Measurements from ENCODE around the gene APOL1. TPM values are rescaled to one million over a fixed set of nuclear protein-coding genes. Genes with fewer than 3 reads are reported as not detected.

APOL1 gene, protein sequence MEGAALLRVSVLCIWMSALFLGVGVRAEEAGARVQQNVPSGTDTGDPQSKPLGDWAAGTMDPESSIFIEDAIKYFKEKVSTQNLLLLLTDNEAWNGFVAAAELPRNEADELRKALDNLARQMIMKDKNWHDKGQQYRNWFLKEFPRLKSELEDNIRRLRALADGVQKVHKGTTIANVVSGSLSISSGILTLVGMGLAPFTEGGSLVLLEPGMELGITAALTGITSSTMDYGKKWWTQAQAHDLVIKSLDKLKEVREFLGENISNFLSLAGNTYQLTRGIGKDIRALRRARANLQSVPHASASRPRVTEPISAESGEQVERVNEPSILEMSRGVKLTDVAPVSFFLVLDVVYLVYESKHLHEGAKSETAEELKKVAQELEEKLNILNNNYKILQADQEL
- polyA plus RNA-seq (2012; rRNA removed), result 0.42 and 0.56 TPM in 2 replicates
- polyA plus RNA-seq (2012; cell fraction: cytosol; rRNA removed), result 0.36 and 0.62 TPM in 2 replicates
- polyA plus RNA-seq (2012; cell fraction: nucleus; rRNA removed), result 0.33 and 0.64 TPM in 2 replicates

DNA sequence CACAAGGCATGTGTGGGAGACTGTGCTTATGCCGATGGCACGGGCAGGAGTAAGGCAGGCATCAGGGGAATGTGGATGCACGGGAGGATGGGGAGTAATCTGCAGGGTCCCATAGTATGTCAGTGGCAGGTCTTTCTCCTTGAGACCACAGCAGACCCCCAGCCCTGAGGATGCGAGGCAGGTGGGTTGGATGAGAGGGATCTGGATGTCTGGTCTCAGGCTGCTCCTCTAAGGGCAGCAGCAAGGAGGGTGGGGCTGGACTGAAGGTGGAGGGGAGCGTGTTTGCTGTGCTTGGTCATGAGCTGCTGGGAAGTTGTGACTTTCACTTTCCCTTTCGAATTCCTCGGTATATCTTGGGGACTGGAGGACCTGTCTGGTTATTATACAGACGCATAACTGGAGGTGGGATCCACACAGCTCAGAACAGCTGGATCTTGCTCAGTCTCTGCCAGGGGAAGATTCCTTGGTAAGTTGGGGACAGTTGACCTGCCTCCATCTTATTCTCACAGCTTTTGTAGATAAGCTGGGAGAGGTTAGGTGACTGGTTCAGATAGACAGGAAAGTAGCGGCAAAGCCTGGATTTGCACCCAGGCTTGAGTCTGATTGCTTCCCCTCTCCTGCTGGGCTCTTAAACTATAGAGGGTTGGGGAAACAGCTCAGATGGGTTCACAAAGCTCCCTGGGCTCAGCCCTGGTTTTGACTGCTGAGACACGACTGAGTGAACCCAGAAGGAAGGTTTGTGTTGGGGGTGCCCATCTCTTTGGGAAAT lies at the start of gene APOL1:
APOL1 (plus strand) TSS at position 380 of the 769 bp plus-strand sequence. CDS start 1,823 bp downstream, outside the sequence.
- no peaks in the 10 kb centered on the region for H3K9me2 ChIP-seq
- no peak within 1 kb of the TSS for H2AFZ ChIP-seq (ENCODE audit: low read depth)
- H4K20me1 ChIP-seq (ENCODE audit: insufficient read depth), result no peaks in the 10 kb centered on the region
- no peak within 1 kb of the TSS for H3K9ac ChIP-seq
- H3K4me2 ChIP-seq, result no peak within 1 kb of the TSS
- ChIA-PET POLR2A (interaction anchor here (0.8 kb wide), 1 partner anchor 14 kb away, joined by 3 read pairs; the partner anchor contains the start of gene APOL2), CTCF (interaction anchor here (1.0 to 3.9 kb wide), 4 partner anchors 13 to 76 kb away, joined by 3 to 14 read pairs (median 4); partner anchors contain the start of gene APOL2)
- no peaks in the 10 kb centered on the region for H3K36me3 ChIP-seq (replicated peaks in 1 of 2; ENCODE audit: control insufficient read depth in 1 of 2, insufficient read depth in 2 of 2, low read length in 1 of 2)
- H3K79me2 ChIP-seq (ENCODE audit: insufficient read depth), result no peaks in the 10 kb centered on the region
- H3K4me1 ChIP-seq (ENCODE audit: control insufficient read depth in 1 of 2, insufficient read depth in 2 of 2, low read depth in 1 of 2, low read length in 1 of 2), result peaks cover 0 to 23% of the 10 kb centered on the region in 2 experiments; a peak in 1 of 4 replicates
- H3K9me3 ChIP-seq, result no peaks in the 10 kb centered on the region
- no peak within 1 kb of the TSS for H3K27ac ChIP-seq (ENCODE audit: low read depth in 2 of 2, low read length in 1 of 2)
- WGBS (ENCODE audit: low lambda C conversion rate), result 87% methylated on average over 9 of the region's 10 CpGs
- DNase-seq, result no peak
- H3K4me3 ChIP-seq (ENCODE audit: low read depth in 2 of 2, low read length in 1 of 2), result no peak within 1 kb of the TSS
- TF ChIP-seq RFX5 (IDR thresholded peaks at IDR 0.05; ENCODE audit: low read length) (no peak), TCF12 (IDR thresholded peaks at IDR 0.05) (no peak), RXRA (IDR thresholded peaks at IDR 0.05; ENCODE audit: borderline replicate concordance, low read depth) (no peak), SIN3A (IDR thresholded peaks at IDR 0.05; ENCODE audit: borderline replicate concordance, low read depth, low read length) (no peak), MEF2A (IDR thresholded peaks at IDR 0.05; ENCODE audit: borderline replicate concordance, low read depth) (no peak), FOXM1 (IDR thresholded peaks at IDR 0.05; ENCODE audit: low read depth) (no peak), GATA2 (CRISPR knock-in tag; IDR thresholded peaks at IDR 0.05) (no peak), ELF1 (IDR thresholded peaks at IDR 0.05) (no peak), EP300 (IDR thresholded peaks at IDR 0.05; ENCODE audit: borderline replicate concordance in 1 of 2, low read depth in 1 of 2, low read length in 1 of 2) (no peak), JUND (IDR thresholded peaks at IDR 0.05) (no peak), GABPA (IDR thresholded peaks at IDR 0.05; ENCODE audit: low read depth) (no peak), FOSL2 (IDR thresholded peaks at IDR 0.05; ENCODE audit: borderline replicate concordance, low read depth) (no peak), TAF1 (IDR thresholded peaks at IDR 0.05; ENCODE audit: borderline replicate concordance, low read depth, low read length) (no peak)
- TF ChIP-seq, protein P1, sequence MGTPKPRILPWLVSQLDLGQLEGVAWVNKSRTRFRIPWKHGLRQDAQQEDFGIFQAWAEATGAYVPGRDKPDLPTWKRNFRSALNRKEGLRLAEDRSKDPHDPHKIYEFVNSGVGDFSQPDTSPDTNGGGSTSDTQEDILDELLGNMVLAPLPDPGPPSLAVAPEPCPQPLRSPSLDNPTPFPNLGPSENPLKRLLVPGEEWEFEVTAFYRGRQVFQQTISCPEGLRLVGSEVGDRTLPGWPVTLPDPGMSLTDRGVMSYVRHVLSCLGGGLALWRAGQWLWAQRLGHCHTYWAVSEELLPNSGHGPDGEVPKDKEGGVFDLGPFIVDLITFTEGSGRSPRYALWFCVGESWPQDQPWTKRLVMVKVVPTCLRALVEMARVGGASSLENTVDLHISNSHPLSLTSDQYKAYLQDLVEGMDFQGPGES (IDR thresholded peaks at IDR 0.05; ENCODE audit: low read depth, low read length), result no peak
- TF ChIP-seq, protein P2, sequence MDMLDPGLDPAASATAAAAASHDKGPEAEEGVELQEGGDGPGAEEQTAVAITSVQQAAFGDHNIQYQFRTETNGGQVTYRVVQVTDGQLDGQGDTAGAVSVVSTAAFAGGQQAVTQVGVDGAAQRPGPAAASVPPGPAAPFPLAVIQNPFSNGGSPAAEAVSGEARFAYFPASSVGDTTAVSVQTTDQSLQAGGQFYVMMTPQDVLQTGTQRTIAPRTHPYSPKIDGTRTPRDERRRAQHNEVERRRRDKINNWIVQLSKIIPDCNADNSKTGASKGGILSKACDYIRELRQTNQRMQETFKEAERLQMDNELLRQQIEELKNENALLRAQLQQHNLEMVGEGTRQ (IDR thresholded peaks at IDR 0.05; ENCODE audit: borderline replicate concordance, low read depth, low read length), result no peak
- TF ChIP-seq, protein P3, sequence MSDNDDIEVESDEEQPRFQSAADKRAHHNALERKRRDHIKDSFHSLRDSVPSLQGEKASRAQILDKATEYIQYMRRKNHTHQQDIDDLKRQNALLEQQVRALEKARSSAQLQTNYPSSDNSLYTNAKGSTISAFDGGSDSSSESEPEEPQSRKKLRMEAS (IDR thresholded peaks at IDR 0.05; ENCODE audit: low read depth), result no peak
- TF ChIP-seq, protein P4, sequence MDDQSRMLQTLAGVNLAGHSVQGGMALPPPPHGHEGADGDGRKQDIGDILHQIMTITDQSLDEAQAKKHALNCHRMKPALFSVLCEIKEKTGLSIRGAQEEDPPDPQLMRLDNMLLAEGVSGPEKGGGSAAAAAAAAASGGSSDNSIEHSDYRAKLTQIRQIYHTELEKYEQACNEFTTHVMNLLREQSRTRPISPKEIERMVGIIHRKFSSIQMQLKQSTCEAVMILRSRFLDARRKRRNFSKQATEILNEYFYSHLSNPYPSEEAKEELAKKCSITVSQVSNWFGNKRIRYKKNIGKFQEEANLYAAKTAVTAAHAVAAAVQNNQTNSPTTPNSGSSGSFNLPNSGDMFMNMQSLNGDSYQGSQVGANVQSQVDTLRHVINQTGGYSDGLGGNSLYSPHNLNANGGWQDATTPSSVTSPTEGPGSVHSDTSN (IDR thresholded peaks at IDR 0.05), result no peak
- TF ChIP-seq, protein P5, sequence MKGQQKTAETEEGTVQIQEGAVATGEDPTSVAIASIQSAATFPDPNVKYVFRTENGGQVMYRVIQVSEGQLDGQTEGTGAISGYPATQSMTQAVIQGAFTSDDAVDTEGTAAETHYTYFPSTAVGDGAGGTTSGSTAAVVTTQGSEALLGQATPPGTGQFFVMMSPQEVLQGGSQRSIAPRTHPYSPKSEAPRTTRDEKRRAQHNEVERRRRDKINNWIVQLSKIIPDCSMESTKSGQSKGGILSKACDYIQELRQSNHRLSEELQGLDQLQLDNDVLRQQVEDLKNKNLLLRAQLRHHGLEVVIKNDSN (IDR thresholded peaks at IDR 0.05; ENCODE audit: borderline replicate concordance, low read depth), result no peak
- TF ChIP-seq, protein P6, sequence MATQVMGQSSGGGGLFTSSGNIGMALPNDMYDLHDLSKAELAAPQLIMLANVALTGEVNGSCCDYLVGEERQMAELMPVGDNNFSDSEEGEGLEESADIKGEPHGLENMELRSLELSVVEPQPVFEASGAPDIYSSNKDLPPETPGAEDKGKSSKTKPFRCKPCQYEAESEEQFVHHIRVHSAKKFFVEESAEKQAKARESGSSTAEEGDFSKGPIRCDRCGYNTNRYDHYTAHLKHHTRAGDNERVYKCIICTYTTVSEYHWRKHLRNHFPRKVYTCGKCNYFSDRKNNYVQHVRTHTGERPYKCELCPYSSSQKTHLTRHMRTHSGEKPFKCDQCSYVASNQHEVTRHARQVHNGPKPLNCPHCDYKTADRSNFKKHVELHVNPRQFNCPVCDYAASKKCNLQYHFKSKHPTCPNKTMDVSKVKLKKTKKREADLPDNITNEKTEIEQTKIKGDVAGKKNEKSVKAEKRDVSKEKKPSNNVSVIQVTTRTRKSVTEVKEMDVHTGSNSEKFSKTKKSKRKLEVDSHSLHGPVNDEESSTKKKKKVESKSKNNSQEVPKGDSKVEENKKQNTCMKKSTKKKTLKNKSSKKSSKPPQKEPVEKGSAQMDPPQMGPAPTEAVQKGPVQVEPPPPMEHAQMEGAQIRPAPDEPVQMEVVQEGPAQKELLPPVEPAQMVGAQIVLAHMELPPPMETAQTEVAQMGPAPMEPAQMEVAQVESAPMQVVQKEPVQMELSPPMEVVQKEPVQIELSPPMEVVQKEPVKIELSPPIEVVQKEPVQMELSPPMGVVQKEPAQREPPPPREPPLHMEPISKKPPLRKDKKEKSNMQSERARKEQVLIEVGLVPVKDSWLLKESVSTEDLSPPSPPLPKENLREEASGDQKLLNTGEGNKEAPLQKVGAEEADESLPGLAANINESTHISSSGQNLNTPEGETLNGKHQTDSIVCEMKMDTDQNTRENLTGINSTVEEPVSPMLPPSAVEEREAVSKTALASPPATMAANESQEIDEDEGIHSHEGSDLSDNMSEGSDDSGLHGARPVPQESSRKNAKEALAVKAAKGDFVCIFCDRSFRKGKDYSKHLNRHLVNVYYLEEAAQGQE (IDR thresholded peaks at IDR 0.05; ENCODE audit: low read depth, low read length), result no peak
- H3F3A ChIP-seq (replicated peaks; ENCODE audit: insufficient read depth), result no peaks in the 10 kb centered on the region
- no peaks in the 10 kb centered on the region for H3K27me3 ChIP-seq (ENCODE audit: insufficient read depth)
